Vagina (tissue), 2 donors: ENCODE measurements around the gene NXPH4. TPM values are rescaled to one million over a fixed set of nuclear protein-coding genes. Genes with fewer than 3 reads are reported as not detected.

Experiments used
- DNase-seq, 2 donors: peaks; one replicate each; pipeline ENCODE4 v3.0.0-alpha.2; 2017; ENCODE audit errors: extremely low spot score in 2 of 2
- H3K27ac ChIP-seq: fragments of 200-600 bp; sonication (generic); one replicate; pipeline ENCODE4 v1.5.1; 2019
- H3K27me3 ChIP-seq: fragments of 200-600 bp; sonication (generic); one replicate; pipeline ENCODE4 v1.5.1; 2019
- H3K36me3 ChIP-seq, 2 donors: fragments of 200-600 bp; sonication (generic); one replicate each; pipeline ENCODE4 v1.5.1; 2017 to 2019
- H3K4me1 ChIP-seq: fragments of 200-600 bp; sonication (generic); one replicate; pipeline ENCODE4 v1.5.1; 2019
- H3K4me3 ChIP-seq, 2 donors: fragments of 200-600 bp; sonication (generic); 1 replicate in 1 of 2; 2 replicates in 1 of 2; pipeline ENCODE4 v1.5.1; 2016 to 2019
- H3K9me3 ChIP-seq: fragments of 200-600 bp; sonication (generic); one replicate; pipeline ENCODE4 v1.5.1; 2019
- POLR2A ChIP-seq, 2 donors: fragments of 450-650 bp; IDR thresholded peaks; one replicate each; pipeline ENCODE4 v1.6.1; 2017; ENCODE audit warnings: antibody characterized with exemption in 2 of 2, mild to moderate bottlenecking in 2 of 2, moderate library complexity in 2 of 2
- POLR2AphosphoS5 ChIP-seq, 2 donors: sonication (generic); formaldehyde crosslinking; IDR thresholded peaks; one replicate each; pipeline ENCODE4 v1.9.0; 2017; ENCODE audit warnings: antibody characterized with exemption in 2 of 2, mild to moderate bottlenecking in 2 of 2, low read depth in 1 of 2; ENCODE audit not compliant: insufficient read depth in 1 of 2
- intact Hi-C: fragments of 100-400 bp; cut with DNase I; formaldehyde crosslinking; loops from one replicate; pipeline ENCODE4 v1.15.1; 2023
- total RNA-seq: library from RNA; depleted of rRNA; stranded (reverse); fragments of >200 nt; gene quantifications from one replicate; pipeline ENCODE4 v1.2.3, GENCODE V29; 2016
- TF ChIP-seq, protein P1 (sequence below), 3 experiments: fragments of 450-650 bp in 2 of 3; fragments of 200-600 bp in 1 of 3; sonication (generic) in 1 of 3; IDR thresholded peaks; one replicate each; pipeline ENCODE4 v1.5.1; 2017 to 2019; ENCODE audit warnings: antibody characterized with exemption in 3 of 3, mild to moderate bottlenecking in 2 of 3, moderate library complexity in 2 of 3

The NXPH4 gene
- total RNA-seq, 1 donor from 2014 or later = 3.2 TPM

DNA sequence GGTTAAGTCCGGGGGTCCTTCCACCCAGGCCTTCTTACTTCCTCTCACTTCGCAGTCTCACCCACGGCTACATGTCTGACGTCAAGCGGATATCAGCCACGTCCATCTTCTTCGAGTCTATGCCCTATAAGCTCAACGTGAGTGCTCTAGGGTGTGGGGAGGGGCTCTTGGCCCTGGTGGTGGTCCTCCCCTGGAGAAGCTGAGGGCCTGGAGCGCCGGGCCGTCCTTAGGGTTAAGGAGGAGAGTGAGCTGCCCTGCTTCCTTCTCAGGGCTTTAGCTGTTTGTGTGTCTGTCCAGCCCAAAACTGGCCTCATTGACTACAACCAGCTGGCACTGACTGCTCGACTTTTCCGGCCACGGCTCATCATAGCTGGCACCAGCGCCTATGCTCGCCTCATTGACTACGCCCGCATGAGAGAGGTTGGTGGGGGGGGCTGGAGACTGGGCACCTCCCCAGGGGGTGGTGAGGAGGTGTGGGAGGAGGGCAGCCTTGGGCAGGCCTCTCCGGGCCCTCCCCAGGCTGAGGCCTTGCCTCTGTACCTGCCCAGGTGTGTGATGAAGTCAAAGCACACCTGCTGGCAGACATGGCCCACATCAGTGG is 15.7 kb downstream of the NXPH4 start:
- Histone ChIP-seq H3K9me3 (no peaks in the 10 kb centered on the region), H3K4me1 (peaks cover 46% of the 10 kb centered on the region), H3K27ac (no peak overlapping the region), H3K27me3 (no peaks in the 10 kb centered on the region), H3K4me3 (no peak overlapping the region), H3K36me3 (peaks cover 0 to 32% of the 10 kb centered on the region in 2 donors)
- TF ChIP-seq POLR2A (IDR thresholded peaks at IDR 0.05) (no peak), POLR2AphosphoS5 (IDR thresholded peaks at IDR 0.05; ENCODE audit: insufficient read depth in 1 of 2, low read depth in 1 of 2) (no peak)
- TF ChIP-seq, protein P1, sequence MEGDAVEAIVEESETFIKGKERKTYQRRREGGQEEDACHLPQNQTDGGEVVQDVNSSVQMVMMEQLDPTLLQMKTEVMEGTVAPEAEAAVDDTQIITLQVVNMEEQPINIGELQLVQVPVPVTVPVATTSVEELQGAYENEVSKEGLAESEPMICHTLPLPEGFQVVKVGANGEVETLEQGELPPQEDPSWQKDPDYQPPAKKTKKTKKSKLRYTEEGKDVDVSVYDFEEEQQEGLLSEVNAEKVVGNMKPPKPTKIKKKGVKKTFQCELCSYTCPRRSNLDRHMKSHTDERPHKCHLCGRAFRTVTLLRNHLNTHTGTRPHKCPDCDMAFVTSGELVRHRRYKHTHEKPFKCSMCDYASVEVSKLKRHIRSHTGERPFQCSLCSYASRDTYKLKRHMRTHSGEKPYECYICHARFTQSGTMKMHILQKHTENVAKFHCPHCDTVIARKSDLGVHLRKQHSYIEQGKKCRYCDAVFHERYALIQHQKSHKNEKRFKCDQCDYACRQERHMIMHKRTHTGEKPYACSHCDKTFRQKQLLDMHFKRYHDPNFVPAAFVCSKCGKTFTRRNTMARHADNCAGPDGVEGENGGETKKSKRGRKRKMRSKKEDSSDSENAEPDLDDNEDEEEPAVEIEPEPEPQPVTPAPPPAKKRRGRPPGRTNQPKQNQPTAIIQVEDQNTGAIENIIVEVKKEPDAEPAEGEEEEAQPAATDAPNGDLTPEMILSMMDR (IDR thresholded peaks at IDR 0.05) = no peak
- intact Hi-C loops = no loop called here
- DNase-seq = no peak

DNA sequence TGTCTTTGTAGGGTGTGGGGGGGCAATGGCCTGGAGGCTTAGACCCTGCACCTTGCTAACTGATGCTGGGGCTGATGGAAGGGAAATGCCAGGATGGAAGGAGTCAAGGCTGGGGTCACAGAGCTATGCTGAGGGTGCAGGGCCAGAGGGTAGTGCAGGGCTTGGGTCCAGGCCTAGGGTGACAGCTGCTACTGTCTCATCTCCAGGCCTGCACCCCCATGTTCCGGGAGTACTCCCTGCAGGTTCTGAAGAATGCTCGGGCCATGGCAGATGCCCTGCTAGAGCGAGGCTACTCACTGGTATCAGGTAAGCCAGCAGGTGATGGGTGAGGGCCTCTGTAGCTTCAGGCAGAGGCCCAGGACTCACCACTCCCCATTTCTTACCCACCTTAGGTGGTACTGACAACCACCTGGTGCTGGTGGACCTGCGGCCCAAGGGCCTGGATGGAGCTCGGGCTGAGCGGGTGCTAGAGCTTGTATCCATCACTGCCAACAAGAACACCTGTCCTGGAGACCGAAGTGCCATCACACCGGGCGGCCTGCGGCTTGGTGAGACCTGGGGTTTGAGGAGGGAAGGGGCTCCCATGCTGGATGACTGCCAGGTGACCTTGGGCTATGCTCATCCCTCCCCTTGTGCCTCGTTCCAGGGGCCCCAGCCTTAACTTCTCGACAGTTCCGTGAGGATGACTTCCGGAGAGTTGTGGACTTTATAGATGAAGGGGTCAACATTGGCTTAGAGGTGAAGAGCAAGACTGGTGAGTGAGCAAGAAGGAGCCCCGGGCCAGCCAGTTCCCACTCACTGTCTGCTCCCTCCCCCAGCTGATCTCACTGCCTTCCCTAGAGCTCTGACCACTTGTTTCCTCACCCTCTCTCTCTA is 17.0 kb downstream of the NXPH4 start:
- intact Hi-C loops = no loop called here
- Histone ChIP-seq H3K36me3 (peaks cover 0 to 32% of the 10 kb centered on the region in 2 donors), H3K9me3 (no peaks in the 10 kb centered on the region), H3K4me3 (no peak overlapping the region), H3K27ac (peak overlapping the region; percentile 72), H3K4me1 (peaks cover 59% of the 10 kb centered on the region), H3K27me3 (no peaks in the 10 kb centered on the region)
- no peak for DNase-seq
- TF ChIP-seq POLR2A (IDR thresholded peaks at IDR 0.05) (no peak), POLR2AphosphoS5 (IDR thresholded peaks at IDR 0.05; ENCODE audit: insufficient read depth in 1 of 2, low read depth in 1 of 2) (no peak)
- TF ChIP-seq, protein P1 (IDR thresholded peaks at IDR 0.05) = no peak

DNA sequence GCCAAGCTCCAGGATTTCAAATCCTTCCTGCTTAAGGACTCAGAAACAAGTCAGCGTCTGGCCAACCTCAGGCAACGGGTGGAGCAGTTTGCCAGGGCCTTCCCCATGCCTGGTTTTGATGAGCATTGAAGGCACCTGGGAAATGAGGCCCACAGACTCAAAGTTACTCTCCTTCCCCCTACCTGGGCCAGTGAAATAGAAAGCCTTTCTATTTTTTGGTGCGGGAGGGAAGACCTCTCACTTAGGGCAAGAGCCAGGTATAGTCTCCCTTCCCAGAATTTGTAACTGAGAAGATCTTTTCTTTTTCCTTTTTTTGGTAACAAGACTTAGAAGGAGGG is 17.6 kb downstream of the NXPH4 start:
- TF ChIP-seq, protein P1 (IDR thresholded peaks at IDR 0.05) = no peak
- TF ChIP-seq POLR2A (IDR thresholded peaks at IDR 0.05) (no peak), POLR2AphosphoS5 (IDR thresholded peaks at IDR 0.05; ENCODE audit: insufficient read depth in 1 of 2, low read depth in 1 of 2) (no peak)
- H3K4me3 ChIP-seq = no peak overlapping the region
- H3K9me3 ChIP-seq = no peaks in the 10 kb centered on the region
- no peak for DNase-seq
- intact Hi-C loops = no loop called here
- H3K27ac ChIP-seq = peak overlapping the region; percentile 72
- H3K36me3 ChIP-seq = peaks cover 0 to 32% of the 10 kb centered on the region in 2 donors
- no peaks in the 10 kb centered on the region for H3K27me3 ChIP-seq
- H3K4me1 ChIP-seq = peaks cover 63% of the 10 kb centered on the region

DNA sequence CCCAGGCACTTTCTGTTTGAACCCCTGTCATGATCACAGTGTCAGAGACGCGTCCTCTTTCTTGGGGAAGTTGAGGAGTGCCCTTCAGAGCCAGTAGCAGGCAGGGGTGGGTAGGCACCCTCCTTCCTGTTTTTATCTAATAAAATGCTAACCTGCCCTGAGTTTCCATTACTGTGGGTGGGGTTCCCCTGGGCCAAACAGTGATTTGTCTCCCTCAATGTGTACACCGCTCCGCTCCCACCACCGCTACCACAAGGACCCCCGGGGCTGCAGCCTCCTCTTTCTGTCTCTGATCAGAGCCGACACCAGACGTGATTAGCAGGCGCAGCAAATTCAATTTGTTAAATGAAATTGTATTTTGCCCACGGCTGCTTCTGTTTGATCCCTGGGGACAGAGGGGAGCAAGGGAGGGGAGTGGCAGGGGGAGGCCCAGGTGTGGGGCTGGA is 18.0 kb downstream of the NXPH4 start:
- TF ChIP-seq, protein P1 (IDR thresholded peaks at IDR 0.05) = no peak
- TF ChIP-seq POLR2AphosphoS5 (IDR thresholded peaks at IDR 0.05; ENCODE audit: insufficient read depth in 1 of 2, low read depth in 1 of 2) (no peak), POLR2A (IDR thresholded peaks at IDR 0.05) (no peak)
- DNase-seq = no peak
- intact Hi-C loops = no loop called here
- H3K9me3 ChIP-seq = no peaks in the 10 kb centered on the region
- H3K27ac ChIP-seq = peak overlapping the region; percentile 72
- no peaks in the 10 kb centered on the region for H3K27me3 ChIP-seq
- peaks cover 67% of the 10 kb centered on the region for H3K4me1 ChIP-seq
- peak overlapping the region in 1 of 2 donors; percentile 33 for H3K4me3 ChIP-seq
- H3K36me3 ChIP-seq = peaks cover 0 to 32% of the 10 kb centered on the region in 2 donors
